Mucosa of descending colon (tissue), 3 donors: Measurements from ENCODE around the gene PLEKHG4B. TPM values are rescaled to one million over a fixed set of nuclear protein-coding genes. Genes with fewer than 3 reads are reported as not detected.

Experiments used
- ATAC-seq: fragments of 200-7000 bp; cut with Tn5 transposase; one replicate; pipeline ENCODE4 v1.9.1; 2020; ENCODE audit warnings: mild to moderate bottlenecking, moderate library complexity
- DNase-seq, 3 donors: peaks; one replicate each; pipeline ENCODE4 v3.0.0-alpha.2; 2020
- H3K36me3 ChIP-seq: fragments of 200-600 bp; one replicate; pipeline ENCODE4 v1.8.0; 2021; ENCODE audit warnings: low read depth, mild to moderate bottlenecking
- H3K4me1 ChIP-seq: fragments of 200-600 bp; one replicate; pipeline ENCODE4 v1.8.0; 2021; ENCODE audit warnings: low read depth, mild to moderate bottlenecking
- H3K4me3 ChIP-seq: fragments of 200-600 bp; one replicate; pipeline ENCODE4 v1.8.0; 2021; ENCODE audit warnings: mild to moderate bottlenecking
- H3K9me3 ChIP-seq: fragments of 200-600 bp; one replicate; pipeline ENCODE4 v1.8.0; 2021; ENCODE audit warnings: mild to moderate bottlenecking
- CTCF ChIP-seq: fragments of 200-600 bp; IDR thresholded peaks from one replicate; pipeline ENCODE4 v1.8.0; 2022; ENCODE audit warnings: antibody characterized with exemption, mild to moderate bottlenecking
- intact Hi-C, 2 donors: fragments of 100-400 bp; cut with DNase I in 1 of 2; cut with micrococcal nuclease in 1 of 2; formaldehyde crosslinking; loops; one replicate each; pipeline versions ENCODE4 v1.11.0 to v1.11.1; 2022; cut with DNase I, micrococcal nuclease
- total RNA-seq, 3 donors: library from RNA; stranded (reverse); fragmentation: NEBNext Ultra II Directional in 2 of 3; extraction: Animal tissue kit (Norgen Biotek cat#: 25700) in 2 of 3; gene quantifications; one replicate each; pipeline versions ENCODE4 v1.2.1 to v1.2.4, GENCODE V29; 2021 to 2023
- donor health status: DM: no; HTN: no; CAD: no; lungs with moderate emphysema.
- donor health status: DM: no; HTN: no; CAD: no.
- donor health status: DM: no; HTN: yes; CAD: no.

The PLEKHG4B gene
- total RNA-seq, 3 donors from 2014 or later: 0.09 to 3.0 (median 0.36) TPM

GRCh38 chr5:109826-110225 is 17.9 kb downstream of the PLEKHG4B start:
- intact Hi-C loops: no loop called here
- Histone ChIP-seq H3K4me1 (no peaks in the 10 kb centered on the region), H3K9me3 (no peaks in the 10 kb centered on the region), H3K4me3 (no peak overlapping the region), H3K36me3 (no peaks in the 10 kb centered on the region)
- DNase-seq: no peak
- ATAC-seq: no peak
- TF ChIP-seq CTCF: no peak

GRCh38 chr5:110270-110888 is 18.4 kb downstream of the PLEKHG4B start:
- no peaks in the 10 kb centered on the region for H3K36me3 ChIP-seq
- DNase-seq (no peak), ATAC-seq (no peak)
- intact Hi-C loops: no loop called here
- TF ChIP-seq CTCF: no peak
- H3K4me3 ChIP-seq: no peak overlapping the region
- H3K9me3 ChIP-seq: no peaks in the 10 kb centered on the region
- H3K4me1 ChIP-seq: no peaks in the 10 kb centered on the region

GRCh38 chr5:111171-111570 is 19.2 kb downstream of the PLEKHG4B start:
- Histone ChIP-seq H3K4me1 (no peaks in the 10 kb centered on the region), H3K4me3 (no peak overlapping the region), H3K9me3 (no peaks in the 10 kb centered on the region), H3K36me3 (no peaks in the 10 kb centered on the region)
- no peak for TF ChIP-seq CTCF
- DNase-seq: no peak
- intact Hi-C loops: no loop called here
- no peak for ATAC-seq

- no peak overlapping the region for H3K4me3 ChIP-seq
- DNase-seq (no peak), ATAC-seq (no peak)
- TF ChIP-seq CTCF: no peak
- H3K4me1 ChIP-seq: no peaks in the 10 kb centered on the region
- H3K36me3 ChIP-seq: no peaks in the 10 kb centered on the region
- intact Hi-C loops: no loop called here
- H3K9me3 ChIP-seq: no peaks in the 10 kb centered on the region
Observed at GRCh38 chr5:119486-120097, 27.6 kb downstream of the PLEKHG4B start.

- ATAC-seq: no peak
Observed at GRCh38 chr5:121432-121831, 29.5 kb downstream of the PLEKHG4B start.

More at GRCh38 chr5:121432-121831, 29.5 kb downstream of the PLEKHG4B start:
- no peak for DNase-seq
- no peaks in the 10 kb centered on the region for H3K4me1 ChIP-seq
- no peak overlapping the region for H3K4me3 ChIP-seq
- no peak for TF ChIP-seq CTCF
- H3K9me3 ChIP-seq: no peaks in the 10 kb centered on the region
- intact Hi-C loops: no loop called here
- no peaks in the 10 kb centered on the region for H3K36me3 ChIP-seq
